Measurements from ENCODE around the gene ATOH7.
A peak's percentile ranks its signal among the peaks of the same experiment; 100 is the strongest.

Gene ATOH7

GRCh38 chr10:68224810-68225209, 7.1 kb downstream of the ATOH7 start:
- H3K4me1 ChIP-seq (ENCODE audit: low read length): no peaks in the 10 kb centered on the region
- DNase-seq: no peak
- TF ChIP-seq EZH2phosphoT487 (IDR thresholded peaks at IDR 0.05; ENCODE audit: low read length): no peak
- no peak for TF ChIP-seq EZH2 (optimal IDR thresholded peaks at IDR 0.05; ENCODE audit: low read depth, low read length)
- TF ChIP-seq, protein P1, sequence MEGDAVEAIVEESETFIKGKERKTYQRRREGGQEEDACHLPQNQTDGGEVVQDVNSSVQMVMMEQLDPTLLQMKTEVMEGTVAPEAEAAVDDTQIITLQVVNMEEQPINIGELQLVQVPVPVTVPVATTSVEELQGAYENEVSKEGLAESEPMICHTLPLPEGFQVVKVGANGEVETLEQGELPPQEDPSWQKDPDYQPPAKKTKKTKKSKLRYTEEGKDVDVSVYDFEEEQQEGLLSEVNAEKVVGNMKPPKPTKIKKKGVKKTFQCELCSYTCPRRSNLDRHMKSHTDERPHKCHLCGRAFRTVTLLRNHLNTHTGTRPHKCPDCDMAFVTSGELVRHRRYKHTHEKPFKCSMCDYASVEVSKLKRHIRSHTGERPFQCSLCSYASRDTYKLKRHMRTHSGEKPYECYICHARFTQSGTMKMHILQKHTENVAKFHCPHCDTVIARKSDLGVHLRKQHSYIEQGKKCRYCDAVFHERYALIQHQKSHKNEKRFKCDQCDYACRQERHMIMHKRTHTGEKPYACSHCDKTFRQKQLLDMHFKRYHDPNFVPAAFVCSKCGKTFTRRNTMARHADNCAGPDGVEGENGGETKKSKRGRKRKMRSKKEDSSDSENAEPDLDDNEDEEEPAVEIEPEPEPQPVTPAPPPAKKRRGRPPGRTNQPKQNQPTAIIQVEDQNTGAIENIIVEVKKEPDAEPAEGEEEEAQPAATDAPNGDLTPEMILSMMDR (IDR thresholded peaks at IDR 0.05; ENCODE audit: low read length): no peak

GRCh38 chr10:68223535-68224165, 8.3 kb downstream of the ATOH7 start:
- Histone ChIP-seq H3K79me2 (ENCODE audit: low read length) (no peaks in the 10 kb centered on the region), H3K27ac (ENCODE audit: low read length) (no peak overlapping the region), H3K9ac (ENCODE audit: low read length) (no peak overlapping the region), H3K4me1 (ENCODE audit: low read length) (no peaks in the 10 kb centered on the region), H3K36me3 (replicated peaks; ENCODE audit: insufficient read depth, low read length) (no peaks in the 10 kb centered on the region), H3F3A (ENCODE audit: insufficient read depth, low read length) (no peaks in the 10 kb centered on the region), H2AFZ (ENCODE audit: low read length) (no peak overlapping the region), H4K20me1 (ENCODE audit: insufficient read depth, low read length) (no peaks in the 10 kb centered on the region), H3K9me2 (replicated peaks; ENCODE audit: insufficient read depth, low read length) (no peaks in the 10 kb centered on the region), H3K9me3 (replicated peaks; ENCODE audit: insufficient read depth, low read length) (no peaks in the 10 kb centered on the region), H3K4me3 (ENCODE audit: low read length) (no peak overlapping the region), H3K27me3 (replicated peaks; ENCODE audit: insufficient read depth, low read length) (no peaks in the 10 kb centered on the region), H3K4me2 (ENCODE audit: low read depth, low read length) (no peak overlapping the region)
- no peak for DNase-seq
- TF ChIP-seq, protein P1 (IDR thresholded peaks at IDR 0.05; ENCODE audit: low read length): peak; percentile 13; the same call in 1 of the 2 replicates
- TF ChIP-seq EZH2 (optimal IDR thresholded peaks at IDR 0.05; ENCODE audit: low read depth, low read length) (no peak), EZH2phosphoT487 (IDR thresholded peaks at IDR 0.05; ENCODE audit: low read length) (no peak)

More at GRCh38 chr10:68224810-68225209, 7.1 kb downstream of the ATOH7 start:
- no peaks in the 10 kb centered on the region for H3K79me2 ChIP-seq (ENCODE audit: low read length)
- no peak overlapping the region for H3K4me3 ChIP-seq (ENCODE audit: low read length)
- H3K4me2 ChIP-seq (ENCODE audit: low read depth, low read length): no peak overlapping the region
- no peaks in the 10 kb centered on the region for H3K36me3 ChIP-seq (replicated peaks; ENCODE audit: insufficient read depth, low read length)
- no peaks in the 10 kb centered on the region for H3K9me2 ChIP-seq (replicated peaks; ENCODE audit: insufficient read depth, low read length)
- no peak overlapping the region for H2AFZ ChIP-seq (ENCODE audit: low read length)
- H3K27ac ChIP-seq (ENCODE audit: low read length): no peak overlapping the region
- no peaks in the 10 kb centered on the region for H3K27me3 ChIP-seq (replicated peaks; ENCODE audit: insufficient read depth, low read length)
- no peaks in the 10 kb centered on the region for H4K20me1 ChIP-seq (ENCODE audit: insufficient read depth, low read length)
- no peaks in the 10 kb centered on the region for H3K9me3 ChIP-seq (replicated peaks; ENCODE audit: insufficient read depth, low read length)
- no peaks in the 10 kb centered on the region for H3F3A ChIP-seq (ENCODE audit: insufficient read depth, low read length)
- H3K9ac ChIP-seq (ENCODE audit: low read length): no peak overlapping the region

DNA sequence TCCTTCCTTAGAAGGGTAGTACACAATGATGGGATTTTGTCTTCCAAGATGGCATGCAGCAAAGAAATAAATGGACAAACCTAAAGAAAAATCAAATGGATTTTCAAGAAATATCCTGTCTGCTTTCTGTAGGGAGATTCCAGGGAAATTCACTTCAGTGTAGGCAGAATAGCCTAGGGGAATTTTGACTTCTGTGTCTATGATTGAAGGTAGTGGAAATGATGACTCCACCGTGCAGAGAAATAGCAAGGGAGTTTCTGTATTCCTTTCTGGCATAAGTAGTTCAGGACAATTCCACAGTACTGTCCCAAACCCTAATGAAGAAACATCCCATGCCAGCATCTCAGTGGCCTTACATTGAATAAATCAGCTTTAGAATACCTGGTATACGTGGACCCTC, 9.5 kb downstream of the ATOH7 start:
- no peak overlapping the region for H3K4me3 ChIP-seq (ENCODE audit: low read length)
- no peak overlapping the region for H3K4me2 ChIP-seq (ENCODE audit: low read depth, low read length)
- no peaks in the 10 kb centered on the region for H4K20me1 ChIP-seq (ENCODE audit: insufficient read depth, low read length)
- no peaks in the 10 kb centered on the region for H3F3A ChIP-seq (ENCODE audit: insufficient read depth, low read length)
- H3K9ac ChIP-seq (ENCODE audit: low read length): no peak overlapping the region
- H3K79me2 ChIP-seq (ENCODE audit: low read length): no peaks in the 10 kb centered on the region
- H3K27me3 ChIP-seq (replicated peaks; ENCODE audit: insufficient read depth, low read length): no peaks in the 10 kb centered on the region
- H2AFZ ChIP-seq (ENCODE audit: low read length): no peak overlapping the region
- TF ChIP-seq, protein P1 (IDR thresholded peaks at IDR 0.05; ENCODE audit: low read length): no peak
- no peak for TF ChIP-seq EZH2phosphoT487 (IDR thresholded peaks at IDR 0.05; ENCODE audit: low read length)
- TF ChIP-seq EZH2 (optimal IDR thresholded peaks at IDR 0.05; ENCODE audit: low read depth, low read length): no peak
- H3K27ac ChIP-seq (ENCODE audit: low read length): no peak overlapping the region
- H3K36me3 ChIP-seq (replicated peaks; ENCODE audit: insufficient read depth, low read length): no peaks in the 10 kb centered on the region
- no peaks in the 10 kb centered on the region for H3K9me3 ChIP-seq (replicated peaks; ENCODE audit: insufficient read depth, low read length)
- no peak for DNase-seq
- no peaks in the 10 kb centered on the region for H3K4me1 ChIP-seq (ENCODE audit: low read length)
- no peaks in the 10 kb centered on the region for H3K9me2 ChIP-seq (replicated peaks; ENCODE audit: insufficient read depth, low read length)

All from MM.1S (cell line).